GM04504 (cell line): Measurements from ENCODE around the gene GARS1.
"Not testable (repeated sequence)": the region's sequence is repeated elsewhere in the genome, so short reads cannot be mapped to it uniquely, and the experiment has no call there.

Source experiments
- DNase-seq: peaks from one replicate; pipeline ENCODE4 v3.0.0-alpha.2; 2012; ENCODE audit warnings: low read depth

GARS1 gene

DNA sequence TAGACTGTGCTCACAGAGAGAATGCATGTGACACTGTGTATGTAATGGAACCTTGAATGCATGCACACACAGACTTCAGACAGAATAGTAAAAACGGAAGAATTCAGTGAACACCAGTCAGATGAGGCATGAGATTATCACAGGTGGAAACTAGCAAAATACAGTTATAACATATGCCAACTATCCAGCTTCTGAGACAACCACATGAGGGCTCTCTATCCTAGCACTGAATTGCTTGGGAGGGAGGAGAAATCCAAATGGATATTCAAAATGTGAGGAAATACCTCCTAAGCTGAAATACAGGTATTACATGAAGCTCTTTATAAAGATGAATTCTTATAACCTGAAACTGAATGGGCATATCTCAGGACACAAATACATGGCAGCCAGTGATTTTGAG lies 30.6 kb downstream of the GARS1 start:
- DNase-seq, result no peak

DNA sequence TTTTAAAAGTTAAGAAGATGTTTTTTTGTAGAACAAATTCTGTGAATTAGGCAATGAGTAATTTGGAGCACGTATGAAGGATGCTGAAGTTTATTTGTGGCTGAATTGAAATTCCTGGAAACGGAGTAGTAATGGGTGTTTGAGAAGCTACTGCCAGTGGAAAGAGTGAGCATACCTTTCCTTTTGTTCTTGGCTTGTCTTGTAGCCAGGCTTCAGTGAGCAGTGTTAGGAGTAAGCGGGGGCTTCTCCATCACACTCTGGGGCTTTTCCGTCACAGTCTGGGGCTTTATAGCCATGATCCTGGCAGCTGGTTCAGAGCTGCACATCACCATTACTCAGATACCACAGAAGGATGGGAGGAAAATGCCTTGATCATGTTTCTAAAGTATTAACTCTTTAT lies 32.3 kb downstream of the GARS1 start:
- DNase-seq, result no peak

DNA sequence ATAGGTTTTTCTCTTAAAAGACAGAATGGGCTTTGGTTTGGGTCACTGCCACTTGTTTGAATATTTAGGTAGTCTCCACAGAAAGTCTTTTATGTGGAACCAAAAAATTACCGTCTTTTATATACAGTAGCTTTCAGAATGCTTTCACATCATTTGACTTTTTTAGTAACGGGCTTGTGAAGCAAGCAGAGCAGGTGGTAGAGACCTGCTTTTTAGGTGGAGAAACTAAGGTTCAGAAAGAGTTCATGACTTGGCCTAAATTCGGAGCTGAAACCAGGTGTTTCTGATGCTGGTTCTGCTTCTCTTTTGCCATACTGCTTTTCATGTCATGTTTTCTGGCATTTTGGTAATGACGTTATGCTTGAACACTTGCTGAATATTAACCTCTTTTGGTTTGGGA lies 36.3 kb downstream of the GARS1 start:
- no peak for DNase-seq

DNA sequence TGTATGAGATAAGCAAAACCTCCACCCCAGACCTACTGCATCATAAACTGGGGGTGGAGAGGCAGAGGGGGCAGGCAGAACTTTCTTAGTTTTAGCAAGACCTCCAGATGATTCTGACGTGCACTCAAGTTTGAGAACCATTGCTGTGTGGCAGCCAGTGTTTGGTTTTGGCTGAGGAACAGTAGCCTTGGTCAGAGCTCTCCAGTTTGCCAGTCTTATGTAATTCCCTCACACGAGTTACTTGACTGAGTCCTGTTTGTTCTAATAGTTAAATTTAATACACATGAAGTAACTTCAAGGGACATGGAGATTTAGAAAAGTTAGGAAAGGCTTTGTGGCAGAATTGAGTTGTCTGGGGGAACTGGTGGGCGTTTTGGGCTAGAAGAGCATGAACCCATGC lies 38.5 kb downstream of the GARS1 start:
- no peak for DNase-seq

DNA sequence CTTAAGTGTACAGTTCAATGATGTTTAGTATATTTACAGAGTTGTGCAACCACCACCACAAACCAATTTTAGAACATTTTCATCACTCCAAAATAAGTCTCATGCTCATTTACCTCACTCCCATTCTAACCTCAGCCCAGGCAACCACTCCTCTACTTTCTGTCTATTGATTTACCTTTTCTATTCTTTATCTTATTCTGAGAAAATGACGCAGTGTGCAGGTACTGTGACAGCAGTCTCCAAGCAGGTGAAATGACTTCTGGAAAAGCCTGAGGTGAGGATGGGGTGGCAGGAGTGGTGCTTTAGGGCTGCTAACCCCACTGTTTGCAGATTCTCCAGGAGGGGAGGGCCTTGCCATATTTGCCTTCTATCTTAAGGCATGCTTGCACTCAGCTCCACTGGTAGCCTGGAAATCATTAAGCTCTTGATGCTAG lies 39.5 kb downstream of the GARS1 start:
- no peak for DNase-seq

DNA sequence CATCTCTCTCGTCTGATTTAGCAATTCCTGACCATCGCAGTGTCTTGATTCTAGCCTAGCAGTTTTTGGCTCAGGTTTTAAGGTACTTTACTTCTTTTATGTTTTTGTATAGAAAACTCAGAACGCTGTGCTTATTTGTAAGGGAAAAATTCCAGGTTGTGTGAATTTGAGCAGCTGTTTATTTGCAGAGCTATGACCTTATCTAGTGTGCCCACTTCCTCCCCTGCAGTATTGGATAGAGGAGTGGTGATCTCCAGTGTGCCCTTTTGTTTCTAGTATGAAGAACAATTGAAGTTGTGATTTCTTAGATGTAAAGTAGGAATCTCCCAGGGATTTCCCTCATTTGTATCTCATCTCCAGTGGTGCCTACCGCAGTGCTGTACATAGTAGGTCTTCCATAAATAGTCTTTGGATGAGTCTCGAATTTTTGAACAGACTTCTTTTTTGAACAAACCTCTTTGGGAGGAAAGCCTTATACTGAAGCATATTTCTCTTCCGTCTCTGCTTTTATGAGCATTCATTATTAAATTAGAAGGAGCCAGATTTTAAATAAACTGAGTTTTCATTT lies 40.0 kb downstream of the GARS1 start:
- no peak for DNase-seq

DNA sequence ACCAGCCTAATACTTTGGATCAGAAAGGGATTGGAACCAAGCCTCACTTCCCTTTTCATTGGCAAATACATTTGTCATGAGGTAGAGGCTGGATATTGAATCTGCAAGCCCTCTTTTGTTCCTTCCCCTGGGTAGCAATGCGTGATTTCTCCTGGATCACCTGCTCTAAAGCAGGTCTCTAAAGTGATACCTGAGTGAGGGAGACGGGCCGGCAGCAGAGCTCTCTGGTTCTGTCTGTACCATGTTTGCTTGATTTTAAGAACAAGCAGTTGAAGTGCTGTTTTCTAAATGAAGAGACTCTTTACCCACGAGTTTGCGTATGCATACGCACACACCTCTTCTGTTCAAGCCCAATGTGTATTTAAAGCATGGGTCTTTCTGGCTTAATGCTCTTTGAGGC lies 41.1 kb downstream of the GARS1 start:
- no peak for DNase-seq

DNA sequence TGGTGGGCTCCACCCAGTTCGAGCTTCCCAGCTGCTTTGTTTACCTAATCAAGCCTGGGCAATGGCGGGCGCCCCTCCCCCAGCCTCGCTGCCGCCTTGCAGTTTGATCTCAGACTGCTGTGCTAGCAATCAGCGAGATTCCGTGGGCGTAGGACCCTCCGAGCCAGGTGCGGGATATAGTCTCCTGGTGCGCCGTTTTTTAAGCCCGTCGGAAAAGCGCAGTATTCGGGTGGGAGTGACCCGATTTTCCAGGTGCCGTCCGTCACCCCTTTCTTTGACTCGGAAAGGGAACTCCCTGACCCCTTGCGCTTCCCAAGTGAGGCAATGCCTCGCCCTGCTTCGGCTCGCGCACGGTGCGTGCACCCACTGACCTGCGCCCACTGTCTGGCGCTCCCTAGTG lies 47.6 kb downstream of the GARS1 start:
- DNase-seq, result not testable (repeated sequence)

DNA sequence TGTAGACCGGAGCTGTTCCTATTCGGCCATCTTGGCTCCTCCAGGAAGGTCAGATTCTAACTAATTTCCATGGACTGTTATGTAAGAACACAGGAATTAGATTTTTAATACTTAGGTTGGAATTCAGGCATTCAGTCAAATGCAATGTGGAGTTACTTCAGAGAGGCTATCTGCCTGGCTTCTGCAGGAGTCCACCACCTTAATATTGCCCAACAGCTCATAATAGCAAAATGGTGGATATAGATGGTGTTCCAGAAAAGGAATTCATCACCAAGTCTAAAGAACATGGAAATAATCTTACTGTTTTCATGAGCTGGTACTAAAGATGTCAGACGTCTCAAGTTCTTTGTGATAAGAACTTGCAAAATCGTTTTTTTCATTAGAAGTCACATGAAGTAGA lies 48.1 kb downstream of the GARS1 start:
- no peak for DNase-seq

DNA sequence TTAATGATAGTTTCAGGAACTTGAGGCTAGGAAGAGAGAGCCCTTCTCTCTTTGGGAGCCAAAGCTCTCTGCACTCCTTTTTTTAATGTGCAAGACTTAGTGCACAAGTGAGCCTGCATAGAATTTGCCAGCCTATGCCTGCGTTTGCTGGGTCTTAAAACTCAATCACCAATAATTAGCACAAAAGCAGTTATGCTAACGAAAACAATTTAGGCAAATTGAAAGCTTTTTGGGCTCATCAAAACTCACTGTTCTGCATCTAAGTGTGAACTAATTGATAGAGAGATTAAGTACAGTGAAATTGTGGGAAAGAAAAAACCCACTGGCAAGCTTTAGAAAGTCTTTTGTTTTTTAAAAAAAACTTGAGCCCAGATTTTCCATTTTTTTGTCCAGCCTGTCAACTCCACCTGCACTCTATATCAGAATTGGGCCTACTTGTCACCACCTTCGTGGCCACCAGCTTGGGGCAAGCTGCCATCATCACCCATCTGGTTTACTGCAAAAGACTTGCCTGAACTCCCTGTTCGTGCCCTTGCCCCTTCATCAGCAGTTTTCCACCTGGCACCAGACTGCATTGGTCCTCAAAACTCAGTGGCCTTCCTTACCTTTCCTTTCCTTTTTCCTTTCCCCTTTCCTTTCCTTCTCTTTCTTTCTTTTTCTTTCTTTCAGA lies 49.7 kb downstream of the GARS1 start:
- DNase-seq, result no peak

DNA sequence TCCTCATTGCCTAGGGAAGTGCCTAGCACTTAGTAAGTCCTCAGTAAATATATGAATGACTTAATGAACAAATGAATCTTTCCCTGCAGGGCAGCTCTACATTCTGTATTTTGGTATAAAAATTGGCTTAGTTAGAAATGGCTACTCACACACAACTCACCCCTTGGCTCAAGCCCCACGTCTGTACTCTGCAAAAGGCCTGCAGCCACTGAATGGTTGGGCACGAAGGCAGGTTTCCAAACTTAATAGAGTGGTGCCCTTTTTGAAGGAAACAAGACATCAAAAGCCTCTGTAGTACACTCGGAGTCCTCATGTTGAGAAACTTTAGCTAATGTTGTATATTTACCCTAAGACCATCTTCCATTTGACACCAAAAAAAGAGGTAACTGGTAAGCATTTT lies 51.0 kb downstream of the GARS1 start:
- DNase-seq, result no peak

DNA sequence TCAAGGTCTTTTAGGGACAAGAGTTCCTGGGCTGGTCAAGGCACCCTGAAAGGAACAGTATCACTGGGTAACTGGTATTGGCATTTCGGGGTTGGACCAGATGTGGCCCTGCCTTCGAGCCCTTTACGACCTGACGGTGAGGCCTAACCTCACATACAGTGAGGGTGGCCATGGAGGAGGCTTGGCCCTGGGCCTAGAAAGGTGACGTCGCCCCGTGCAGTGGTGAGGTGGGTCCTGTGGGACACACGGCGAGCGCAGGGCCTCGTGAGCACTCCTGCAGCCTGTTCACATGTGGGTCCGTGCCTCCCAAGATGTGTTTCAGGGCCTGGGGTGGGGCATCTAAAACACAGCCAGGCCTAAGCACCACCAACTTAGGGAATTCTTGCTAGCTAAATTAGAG lies 51.5 kb downstream of the GARS1 start:
- no peak for DNase-seq

DNA sequence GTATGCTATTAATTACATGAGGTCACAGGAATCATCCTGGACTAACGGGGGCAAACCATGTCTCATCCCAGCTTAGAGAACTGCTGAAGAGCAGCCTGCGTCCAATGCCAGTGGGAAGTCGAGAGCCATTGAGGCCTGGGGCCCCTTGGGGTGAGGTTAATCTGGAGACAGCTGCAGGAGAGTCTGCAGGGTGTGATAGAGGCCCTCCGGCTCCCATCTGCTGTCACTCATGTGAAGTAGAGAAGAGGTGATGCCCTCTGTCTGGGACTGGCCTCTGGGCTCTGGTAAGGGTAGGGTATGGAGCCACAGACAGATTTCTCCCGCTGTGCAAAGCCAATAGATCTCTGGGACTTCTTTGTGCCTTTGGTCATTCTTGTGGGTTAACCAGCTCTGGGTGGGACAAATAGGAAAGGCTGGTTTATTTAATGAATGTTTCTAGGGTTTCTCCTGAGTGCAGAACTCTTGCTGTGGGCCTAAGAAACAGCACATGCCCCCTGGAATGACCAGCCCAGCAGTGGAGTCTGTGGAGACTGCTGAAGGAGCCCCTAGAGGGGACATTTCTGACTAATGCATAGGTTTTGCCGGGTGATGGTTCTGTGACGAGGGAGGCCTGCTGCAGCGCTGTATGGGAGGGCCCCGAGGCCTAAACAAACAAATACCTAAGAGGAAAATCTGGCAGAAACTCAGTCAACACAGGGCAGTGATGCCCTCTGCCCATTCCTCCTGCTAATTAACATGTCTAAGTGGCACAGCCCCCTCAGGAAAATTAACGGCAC lies 53.1 kb downstream of the GARS1 start:
- no peak for DNase-seq

DNA sequence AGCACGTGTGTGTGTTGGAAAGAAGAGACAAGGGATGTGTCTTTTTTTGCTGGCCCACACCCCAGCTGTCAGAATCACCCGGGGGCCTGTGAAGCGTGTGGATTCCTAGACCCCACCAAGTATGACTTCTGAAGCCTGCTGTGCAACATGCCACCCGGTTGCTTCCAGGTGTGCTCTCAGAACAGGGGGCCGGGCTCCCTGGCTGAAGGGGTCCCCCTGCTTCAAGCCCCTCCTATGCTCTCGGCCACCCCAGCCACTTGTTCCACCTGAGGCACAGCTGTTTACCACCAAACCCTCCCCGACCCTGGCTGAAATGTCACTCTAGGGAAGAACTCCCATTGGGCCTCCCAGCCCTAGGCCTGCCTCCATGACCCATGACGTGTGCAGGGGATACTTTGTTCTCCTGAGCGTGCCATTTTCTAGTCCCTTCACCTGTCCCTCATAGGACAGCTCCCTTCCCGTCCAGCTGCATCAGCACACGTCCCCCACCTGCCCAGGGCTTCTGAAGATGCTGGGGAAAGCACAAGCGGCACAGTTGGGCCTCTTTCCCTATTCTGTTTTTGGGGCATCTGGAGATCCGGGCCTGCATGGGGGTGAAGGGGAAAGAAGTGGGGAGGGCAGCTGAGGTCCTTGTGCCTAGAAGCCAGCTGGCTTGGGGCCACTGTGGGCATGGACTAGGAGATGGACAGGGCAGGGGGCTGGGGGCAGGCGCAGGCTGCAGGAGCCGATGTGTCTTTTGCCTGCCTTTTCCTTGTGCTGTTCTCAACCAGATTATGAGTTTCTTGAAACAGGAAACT lies 54.3 kb downstream of the GARS1 start:
- DNase-seq, result no peak

DNA sequence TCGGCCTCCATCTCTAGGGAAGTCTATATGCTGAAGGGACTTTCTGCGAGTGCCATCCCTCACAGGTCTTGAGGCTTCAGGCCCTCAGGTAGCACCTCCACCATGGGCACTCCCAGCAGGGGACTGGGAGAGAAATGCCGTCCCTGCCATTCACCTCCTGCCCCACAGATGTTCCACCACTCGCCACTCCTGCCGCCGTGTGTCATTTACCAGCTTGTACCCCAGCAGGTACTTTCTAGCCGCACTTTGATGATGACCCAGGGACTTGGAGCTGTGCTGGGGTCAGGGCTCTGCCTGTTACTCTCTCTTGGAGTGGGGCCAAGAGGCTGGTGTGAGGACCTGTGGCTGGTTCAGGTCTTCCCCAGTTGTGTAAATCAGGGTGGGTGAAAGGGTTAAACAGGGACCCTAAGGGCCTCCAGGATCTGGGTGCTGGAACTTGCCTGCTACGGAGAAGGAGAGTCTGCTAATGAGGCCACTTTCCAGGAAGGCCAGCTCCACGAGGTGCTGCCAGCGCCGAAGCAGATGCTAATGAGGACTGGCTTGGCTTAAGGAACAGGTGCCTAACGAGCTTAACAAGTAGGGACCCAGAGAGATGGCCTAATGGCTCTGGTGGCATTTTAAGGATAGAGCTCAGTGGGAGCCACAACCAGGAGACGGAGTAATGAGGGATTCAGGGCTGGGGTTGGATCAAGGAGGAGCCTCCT lies 55.2 kb downstream of the GARS1 start:
- DNase-seq, result no peak

DNA sequence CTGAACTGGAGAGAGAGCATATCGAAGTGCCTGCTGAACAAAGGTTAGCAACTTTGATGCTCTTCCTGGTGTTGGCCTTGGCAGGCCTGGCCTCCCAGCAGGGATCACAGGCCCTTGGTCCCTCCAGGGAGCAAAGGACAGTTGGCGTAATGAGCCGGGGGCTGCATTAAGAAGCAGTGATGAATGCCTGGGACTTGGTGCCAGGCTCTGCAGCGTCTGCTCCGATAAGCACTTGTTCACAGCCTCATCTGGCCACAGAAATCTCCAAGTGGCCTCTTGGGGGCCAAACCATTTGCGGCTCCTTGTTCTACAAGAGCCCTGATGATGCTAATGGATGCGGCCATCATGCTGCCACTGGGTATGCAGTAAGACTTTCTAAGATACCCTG lies 55.7 kb downstream of the GARS1 start:
- DNase-seq, result no peak

DNA sequence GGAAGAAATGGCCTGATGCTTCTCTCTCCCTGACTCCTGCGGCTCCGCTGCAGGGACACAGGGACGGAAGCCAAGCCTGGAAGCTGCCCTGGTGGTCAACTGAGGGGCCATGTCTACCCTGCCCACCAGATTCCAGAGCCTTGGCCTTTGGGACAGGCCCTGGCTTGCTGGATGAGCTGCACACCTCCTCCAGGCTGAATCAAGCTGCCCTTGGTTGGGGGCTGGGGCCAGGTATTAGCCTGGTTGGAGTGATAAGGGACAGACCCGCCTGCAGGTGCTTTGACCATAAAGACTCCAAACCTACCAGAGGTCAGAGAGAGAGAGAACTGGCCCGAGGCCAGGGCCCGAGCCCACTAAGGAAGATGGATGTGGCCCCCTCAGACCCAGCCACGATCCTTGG lies 57.5 kb downstream of the GARS1 start:
- no peak for DNase-seq

DNA sequence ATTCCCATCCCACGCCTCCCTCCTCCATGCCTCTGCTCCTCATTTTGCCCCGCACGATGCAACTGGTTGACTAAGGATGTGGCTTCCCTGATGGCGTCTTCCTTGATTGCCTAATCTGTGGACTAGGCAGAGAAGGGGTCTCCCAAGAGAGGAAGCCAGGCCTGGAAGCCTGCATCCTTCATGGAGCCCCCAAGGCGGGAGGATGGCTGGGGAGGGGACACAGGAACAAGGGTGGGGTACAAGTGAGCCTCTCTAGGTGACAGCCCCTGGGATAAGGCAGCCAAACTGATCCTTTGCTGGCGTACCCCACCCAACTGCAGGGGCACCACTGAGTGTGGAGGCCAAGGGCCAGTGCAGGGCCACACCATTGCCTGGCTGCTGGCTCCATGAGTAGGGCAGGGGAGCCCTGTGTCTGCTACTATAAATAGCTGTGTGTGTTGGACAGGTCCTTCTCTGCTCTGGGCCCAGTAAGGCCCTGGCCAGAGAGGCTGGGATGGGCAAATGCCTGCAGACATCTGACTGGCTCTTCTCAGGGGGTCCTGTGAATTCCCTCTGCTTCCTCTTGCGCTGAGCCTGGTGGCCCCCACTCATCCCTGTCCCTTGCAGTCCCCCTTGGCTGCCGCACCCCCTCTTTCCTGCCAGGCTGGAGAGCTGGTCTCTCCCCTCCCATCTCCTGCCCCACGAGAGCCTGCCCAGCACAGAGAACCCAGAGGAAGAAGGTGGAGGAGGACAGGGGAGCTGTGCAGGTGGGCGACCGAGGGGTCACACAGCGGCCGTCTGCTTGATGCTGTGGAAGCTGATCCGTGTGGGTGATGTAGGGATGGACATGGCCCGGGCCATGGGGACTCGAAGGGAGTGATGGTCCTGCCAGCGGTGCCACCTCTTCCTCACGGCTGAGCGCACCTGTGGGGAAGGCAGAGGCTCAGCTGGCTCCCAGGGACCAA lies 58.3 kb downstream of the GARS1 start:
- no peak for DNase-seq

DNA sequence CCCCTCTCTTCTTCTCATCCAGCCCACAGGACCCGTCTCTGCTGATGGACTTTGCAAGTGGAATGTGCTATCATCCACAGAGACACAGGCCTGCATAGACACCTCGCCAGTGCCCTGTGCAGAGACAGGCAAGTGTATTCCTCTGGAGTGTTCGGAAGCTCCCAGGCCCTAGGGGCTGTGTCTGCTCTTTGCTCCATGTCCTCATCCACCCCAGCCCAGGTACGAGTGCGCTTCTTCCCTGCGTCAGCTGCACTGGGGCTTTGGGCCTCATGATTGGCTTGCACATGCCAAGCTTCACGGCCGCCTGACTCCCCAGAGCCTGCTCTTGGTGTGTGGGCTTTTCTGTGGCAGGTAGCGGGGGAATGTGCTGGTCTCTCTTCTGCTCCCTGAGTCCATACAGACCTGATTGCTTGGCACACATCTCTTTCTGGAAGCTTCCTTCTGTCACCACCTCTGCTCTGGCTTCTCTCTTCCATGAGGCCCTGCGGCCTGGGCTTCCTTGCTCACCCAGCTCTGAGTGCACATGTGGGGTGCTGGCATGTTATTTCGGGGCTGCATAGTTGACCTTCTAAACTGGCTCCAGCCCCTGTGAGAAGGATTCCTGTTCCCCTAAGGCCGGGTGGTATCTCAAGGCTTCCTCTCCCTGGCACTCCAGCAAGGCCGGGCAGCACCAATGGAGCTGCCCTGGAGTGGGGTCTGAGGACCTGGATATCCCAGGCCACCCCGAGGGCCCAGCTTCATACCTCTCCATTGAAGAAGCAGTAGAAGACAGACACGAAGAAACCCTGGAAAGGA lies 59.8 kb downstream of the GARS1 start:
- no peak for DNase-seq
